TTC549 (cell line): ENCODE results near the gene SMYD3.

ENCODE experiments used
- FAIRE-seq: peaks from 2 replicates; lab custom pipeline; 2012; peaks lifted over from hg19 to GRCh38; lab: Jason Lieb, UNC

Gene SMYD3

GRCh38 chr1:246304484-246305259 is 202.4 kb downstream of the SMYD3 start:
- no peak for FAIRE-seq

- no peak for FAIRE-seq
Measured at GRCh38 chr1:246302711-246303317, 204.3 kb downstream of the SMYD3 start.

- no peak for FAIRE-seq
Measured at GRCh38 chr1:246302251-246302625, 204.8 kb downstream of the SMYD3 start.

- FAIRE-seq, result no peak
Measured at GRCh38 chr1:246301553-246302250, 205.4 kb downstream of the SMYD3 start.

- no peak for FAIRE-seq
Measured at GRCh38 chr1:246300626-246301549, 206.2 kb downstream of the SMYD3 start.

- FAIRE-seq, result peak; percentile 53
Measured at GRCh38 chr1:246297279-246298265, 209.5 kb downstream of the SMYD3 start.

GRCh38 chr1:246295968-246296367 is 211.1 kb downstream of the SMYD3 start:
- FAIRE-seq, result no peak

GRCh38 chr1:246295340-246295739 is 211.7 kb downstream of the SMYD3 start:
- FAIRE-seq, result no peak

- FAIRE-seq, result no peak
Measured at GRCh38 chr1:246294263-246294662, 212.8 kb downstream of the SMYD3 start.

- no peak for FAIRE-seq
Measured at GRCh38 chr1:246293366-246294121, 213.5 kb downstream of the SMYD3 start.

GRCh38 chr1:246292571-246292970 is 214.5 kb downstream of the SMYD3 start:
- FAIRE-seq, result no peak

- no peak for FAIRE-seq
Measured at GRCh38 chr1:246291127-246291526, 216.0 kb downstream of the SMYD3 start.

GRCh38 chr1:246283771-246284410 is 223.2 kb downstream of the SMYD3 start:
- FAIRE-seq, result no peak

GRCh38 chr1:246281639-246282038 is 225.4 kb downstream of the SMYD3 start:
- no peak for FAIRE-seq

GRCh38 chr1:246281195-246281594 is 225.9 kb downstream of the SMYD3 start:
- no peak for FAIRE-seq

GRCh38 chr1:246280551-246280950 is 226.5 kb downstream of the SMYD3 start:
- no peak for FAIRE-seq

GRCh38 chr1:246279402-246279801 is 227.7 kb downstream of the SMYD3 start:
- no peak for FAIRE-seq

GRCh38 chr1:246278371-246278770 is 228.7 kb downstream of the SMYD3 start:
- no peak for FAIRE-seq

- no peak for FAIRE-seq
Measured at GRCh38 chr1:246275036-246275435, 232.0 kb downstream of the SMYD3 start.

GRCh38 chr1:246274186-246274585 is 232.9 kb downstream of the SMYD3 start:
- no peak for FAIRE-seq
